Endothelial cell of umbilical vein (primary cell): ENCODE results near the gene CNNM2. TPM values are rescaled to one million over a fixed set of nuclear protein-coding genes. Genes with fewer than 3 reads are reported as not detected.

Experiments used
- BruUV-seq: library from RNA; stranded (reverse); fragments of 400-500 nt; replicated peaks from 2 replicates; lab custom pipeline; 2021; lab: Mats Ljungman, UMichigan
- CTCF ChIA-PET: fragments of 300-600, 350-600 bp; sonication (Branson Sonifier 250); formaldehyde crosslinking; loops from one replicate; lab custom pipeline; 2021; ENCODE audit warnings: antibody characterized with exemption, inconsistent platforms; lab: Charles Lee
- POLR2A ChIA-PET: fragments of 300-600, 350-600 bp; sonication (Branson Sonifier 250); formaldehyde crosslinking; loops from one replicate; lab custom pipeline; 2021; ENCODE audit warnings: antibody characterized with exemption, inconsistent platforms; lab: Charles Lee
- DNase-seq: peaks from one replicate; pipeline ENCODE4 v3.0.0-alpha.2; 2011; ENCODE audit warnings: low read depth, low spot score
- FAIRE-seq: peaks from 2 replicates; lab custom pipeline; 2011; peaks lifted over from hg19 to GRCh38; lab: Jason Lieb, UNC
- H2AFZ ChIP-seq: 2 replicates; pipeline ENCODE4 v1.6.0; 2012; ENCODE audit warnings: low read depth, low read length, control low read depth, inconsistent platforms
- H3K27ac ChIP-seq: 2 replicates; pipeline ENCODE4 v1.5.1; 2011; ENCODE audit warnings: low read depth, mild to moderate bottlenecking, control low read depth, low read length, moderate library complexity; ENCODE audit not compliant: insufficient read depth
- H3K27me3 ChIP-seq, 2 experiments: 2 replicates each; pipeline versions ENCODE4 v1.6.0 to v1.6.1; 2011; ENCODE audit warnings: low read length in 2 of 2, mixed read lengths in 1 of 2; ENCODE audit not compliant: control insufficient read depth in 2 of 2, insufficient read depth in 2 of 2
- H3K36me3 ChIP-seq, 2 experiments: 2 replicates in 1 of 2; 3 replicates in 1 of 2; pipeline ENCODE4 v1.5.1; 2011; ENCODE audit warnings: low read length in 2 of 2, mild to moderate bottlenecking in 1 of 2, moderate library complexity in 1 of 2; ENCODE audit not compliant: control insufficient read depth in 2 of 2, insufficient read depth in 2 of 2; ENCODE audit errors: extremely low read depth in 1 of 2
- H3K4me1 ChIP-seq: 3 replicates; pipeline ENCODE4 v1.5.1; 2011; ENCODE audit warnings: mild to moderate bottlenecking, low read length; ENCODE audit not compliant: control insufficient read depth, insufficient read depth; ENCODE audit errors: extremely low read depth
- H3K4me2 ChIP-seq: 2 replicates; pipeline ENCODE4 v1.6.1; 2011; ENCODE audit warnings: low read length, control low read depth, mixed read lengths; ENCODE audit not compliant: insufficient read depth
- H3K4me3 ChIP-seq, 3 experiments: fragments of 200-600 bp in 1 of 3; sonication (generic), shearing (Covaris generic) in 1 of 3; replicated peaks in 1 of 3; 2 replicates each; pipeline ENCODE4 v1.5.1; 2011 to 2016; ENCODE audit warnings: control low read depth in 3 of 3, low read length in 3 of 3, mild to moderate bottlenecking in 2 of 3, inconsistent platforms in 1 of 3, low read depth in 1 of 3, moderate library complexity in 1 of 3; ENCODE audit not compliant: insufficient read depth in 1 of 3
- H3K79me2 ChIP-seq: 2 replicates; pipeline ENCODE4 v1.6.0; 2012; ENCODE audit warnings: low read length, inconsistent platforms; ENCODE audit not compliant: control insufficient read depth, insufficient read depth
- H3K9ac ChIP-seq: replicated peaks from 2 replicates; pipeline ENCODE3; 2011; ENCODE audit warnings: low read length, control low read depth; ENCODE audit not compliant: insufficient read depth; ENCODE audit errors: extremely low read depth
- H3K9me1 ChIP-seq: replicated peaks from 3 replicates; pipeline ENCODE4 v1.6.0; 2011; ENCODE audit warnings: mild to moderate bottlenecking, low read length; ENCODE audit not compliant: control insufficient read depth, insufficient read depth; ENCODE audit errors: extremely low read depth
- H3K9me3 ChIP-seq: replicated peaks from 2 replicates; pipeline ENCODE4 v1.5.1; 2012; ENCODE audit warnings: low read length, inconsistent platforms; ENCODE audit not compliant: control insufficient read depth, insufficient read depth
- H4K20me1 ChIP-seq: replicated peaks from 2 replicates; pipeline ENCODE3; 2011; ENCODE audit warnings: mild to moderate bottlenecking, low read length; ENCODE audit not compliant: control insufficient read depth, insufficient read depth; ENCODE audit errors: extremely low read depth
- CTCF ChIP-seq, 2 donors: IDR thresholded peaks; 1 replicate in 1 of 2; 2 replicates in 1 of 2; pipeline ENCODE4 v1.5.1; 2011; ENCODE audit warnings: low read length in 2 of 2, mild to moderate bottlenecking in 2 of 2, moderate library complexity in 2 of 2, control low read depth in 1 of 2, inconsistent platforms in 1 of 2, low read depth in 1 of 2; ENCODE audit not compliant: insufficient read depth in 1 of 2; ENCODE audit errors: extremely low read depth in 1 of 2
- FOS ChIP-seq: IDR thresholded peaks from 2 replicates; pipeline ENCODE4 v1.6.1; 2011; ENCODE audit warnings: mild to moderate bottlenecking, low read length, moderate library complexity, borderline replicate concordance; ENCODE audit not compliant: insufficient read depth
- GATA2 ChIP-seq: IDR thresholded peaks from 2 replicates; pipeline ENCODE4 v1.7.0; 2011; ENCODE audit warnings: low read depth, mild to moderate bottlenecking, moderate library complexity, mixed read lengths, low read length; ENCODE audit not compliant: insufficient read length, insufficient read depth
- JUN ChIP-seq: IDR thresholded peaks from 2 replicates; pipeline ENCODE4 v1.6.1; 2011; ENCODE audit warnings: borderline replicate concordance, low read depth; ENCODE audit not compliant: insufficient read length, insufficient read depth
- POLR2A ChIP-seq: IDR thresholded peaks from 2 replicates; pipeline ENCODE4 v1.6.1; 2012; ENCODE audit warnings: low read depth, mild to moderate bottlenecking, control low read depth, low read length
- POLR2AphosphoS5 ChIP-seq: IDR thresholded peaks from 2 replicates; pipeline ENCODE4 v1.6.1; 2012; ENCODE audit warnings: low read depth, mild to moderate bottlenecking, control low read depth, low read length, moderate library complexity; ENCODE audit not compliant: insufficient read depth
- dilution Hi-C: fragments of 300-500 bp; cut with MboI; formaldehyde crosslinking; loops from one replicate; pipeline ENCODE4 v1.15.0; 2019; ENCODE audit warnings: low sequenced_read_pairs; ENCODE audit not compliant: extremely low pct_ligation_motif_present
- intact Hi-C: fragments of 100-400 bp; cut with micrococcal nuclease; formaldehyde crosslinking; loops from one replicate; pipeline ENCODE4 v1.10.0; 2022
- polyA plus RNA-seq, 4 experiments: library from polyadenylated mRNA; depleted of rRNA in 3 of 4; stranded (reverse) in 3 of 4; unstranded in 1 of 4; fragments of >200 nt; gene quantifications; 2 replicates each; pipeline versions ENCODE4 v1.2.1 to v1.2.3, GENCODE V29; 2011 to 2012; ENCODE audit warnings: missing spikeins in 1 of 4
- total RNA-seq: library from RNA; stranded (reverse); gene quantifications from 2 replicates; pipeline ENCODE4 v1.2.3, GENCODE V29; 2021
- TF ChIP-seq, protein P1 (sequence below): IDR thresholded peaks from 2 replicates; pipeline ENCODE4 v1.6.1; 2011; ENCODE audit not compliant: insufficient read depth, insufficient read length

The CNNM2 gene
- total and polyA plus RNA-seq, 2 donors (not counting 3 experiments of a cell fraction or from before 2014, with no cell fraction given) = 1.9 to 3.0 TPM

DNA sequence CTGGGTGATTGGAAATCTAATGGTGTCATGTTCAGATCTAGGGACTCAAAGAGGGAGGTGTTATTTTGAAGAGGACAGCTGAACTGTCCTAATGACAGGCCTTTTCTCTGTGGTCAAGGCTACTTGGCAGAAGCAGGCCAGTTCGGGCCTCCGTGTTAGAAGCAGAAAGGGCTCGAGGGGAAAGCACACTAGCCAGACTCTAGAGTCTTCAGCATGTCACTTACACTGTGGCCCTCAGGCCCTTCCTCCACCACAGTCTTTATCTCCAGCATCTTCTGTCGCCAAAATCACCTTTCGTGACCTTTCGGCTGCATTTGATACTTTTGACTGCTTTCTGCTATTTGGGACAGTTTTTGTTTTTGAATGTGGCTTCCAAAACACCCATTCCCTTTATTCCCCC is 123.3 kb downstream of the CNNM2 start:
- H3K36me3 ChIP-seq = no peaks in the 10 kb centered on the region
- H3K27me3 ChIP-seq = peaks cover 0 to 10% of the 10 kb centered on the region in 2 experiments
- H3K79me2 ChIP-seq = no peaks in the 10 kb centered on the region
- dilution Hi-C loops = no loop called here
- intact Hi-C loops = no loop called here
- H4K20me1 ChIP-seq = no peaks in the 10 kb centered on the region
- no peak for TF ChIP-seq CTCF (IDR thresholded peaks at IDR 0.05; ENCODE audit: extremely low read depth in 1 of 2, insufficient read depth in 1 of 2, low read depth in 1 of 2, low read length in 2 of 2)
- TF ChIP-seq, protein P1, sequence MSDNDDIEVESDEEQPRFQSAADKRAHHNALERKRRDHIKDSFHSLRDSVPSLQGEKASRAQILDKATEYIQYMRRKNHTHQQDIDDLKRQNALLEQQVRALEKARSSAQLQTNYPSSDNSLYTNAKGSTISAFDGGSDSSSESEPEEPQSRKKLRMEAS = no peak
- TF ChIP-seq POLR2AphosphoS5 = no peak
- TF ChIP-seq GATA2 = no peak
- TF ChIP-seq FOS = no peak
- TF ChIP-seq POLR2A = no peak
- no peak for TF ChIP-seq JUN
- H3K4me3 ChIP-seq = no peak overlapping the region
- no peak overlapping the region for H2AFZ ChIP-seq
- no peaks in the 10 kb centered on the region for H3K9me3 ChIP-seq
- H3K27ac ChIP-seq = no peak overlapping the region
- DNase-seq (no peak), FAIRE-seq (no peak)
- CTCF ChIA-PET = interaction anchor here (0.6 to 1.0 kb wide), 3 partner anchors 121 to 203 kb away, joined by 3 to 5 read pairs (median 3); partner anchors contain the start of gene CNNM2
- no peaks in the 10 kb centered on the region for H3K4me1 ChIP-seq
- H3K9ac ChIP-seq = no peak overlapping the region
- no TSS peak for BruUV-seq
- POLR2A ChIA-PET = no interaction called here
- H3K4me2 ChIP-seq = no peak overlapping the region
- H3K9me1 ChIP-seq = no peaks in the 10 kb centered on the region
